PFSK-1 (cell line): ENCODE data around the gene HSF5.

ENCODE experiments used
- REST ChIP-seq, 2 experiments: IDR thresholded peaks; 2 replicates each; pipeline versions ENCODE4 v1.6.1 to v1.8.0; 2011 to 2012; ENCODE audit warnings: low read depth in 2 of 2, low read length in 2 of 2, control low read depth in 1 of 2, inconsistent platforms in 1 of 2, mild to moderate bottlenecking in 1 of 2, moderate library complexity in 1 of 2; ENCODE audit not compliant: insufficient read depth in 1 of 2
- SIN3A ChIP-seq: IDR thresholded peaks from 2 replicates; pipeline ENCODE4 v1.6.1; 2012; ENCODE audit warnings: mild to moderate bottlenecking, low read length, moderate library complexity, borderline replicate concordance; ENCODE audit not compliant: insufficient read depth

GRCh38 chr17:58493506-58493905 is 5.3 kb upstream of the HSF5 start:
- TF ChIP-seq SIN3A (no peak), REST (IDR thresholded peaks at IDR 0.05; ENCODE audit: insufficient read depth in 1 of 2, low read depth in 2 of 2, low read length in 2 of 2) (no peak)
